DMS114 treated with DMSO at 0.1 percent for 48 hours (cell line): ENCODE measurements around the gene KDM1B.
"Not testable (repeated sequence)": the region's sequence is repeated elsewhere in the genome, so short reads cannot be mapped to it uniquely, and the experiment has no call there.

ENCODE experiments used
- DNase-seq: peaks from one replicate; lab custom pipeline; 2025; ENCODE audit not compliant: unreplicated experiment; lab: John Stamatoyannopoulos, UW

Gene KDM1B

GRCh38 chr6:18148304-18149025 is 6.8 kb upstream of the KDM1B start:
- DNase-seq: no peak

DNA sequence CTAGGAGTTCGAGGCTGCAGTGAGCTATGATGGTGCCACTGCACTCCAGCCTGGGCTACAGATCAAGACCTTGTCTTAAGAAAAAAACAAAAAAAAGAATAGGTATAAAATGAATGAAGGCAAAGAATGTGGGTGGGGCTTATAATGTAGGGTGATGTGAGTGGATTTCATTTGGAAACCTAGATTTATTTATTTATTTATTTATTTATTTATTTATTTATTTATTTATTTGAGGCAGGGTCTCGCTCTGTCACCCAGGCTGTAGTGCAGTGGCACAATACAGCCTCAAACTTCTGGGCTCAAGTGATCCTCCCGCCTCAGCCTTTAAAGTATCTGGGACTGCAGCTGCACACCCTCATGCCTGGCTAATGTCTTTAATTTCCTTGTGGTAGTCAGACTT is 3.8 kb upstream of the KDM1B start:
- DNase-seq: not testable (repeated sequence)

DNA sequence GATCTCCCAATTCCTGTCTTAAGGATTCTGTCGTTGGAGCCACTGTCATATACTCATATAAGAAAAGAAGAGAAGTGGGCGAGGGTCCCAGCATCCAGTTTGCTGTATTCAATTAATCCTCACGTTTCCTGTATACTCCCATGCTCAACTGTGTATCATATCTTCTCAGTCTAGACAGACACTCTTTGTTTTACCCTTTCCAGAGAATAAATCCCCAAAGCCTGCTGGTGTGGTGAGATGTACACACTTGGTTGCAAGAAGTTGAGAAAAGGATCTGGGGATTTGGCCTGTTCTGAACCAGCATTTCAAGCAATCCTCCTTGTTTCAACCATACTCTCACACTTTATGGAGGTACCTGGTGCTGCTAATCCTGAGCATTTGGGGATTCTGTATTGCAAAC is 3.4 kb upstream of the KDM1B start:
- no peak for DNase-seq

GRCh38 chr6:18153311-18153703 is 1.9 kb upstream of the KDM1B start:
- DNase-seq: no peak

GRCh38 chr6:18154507-18155149 is 594 bp upstream of the KDM1B start, which contains the start of gene TPMT:
Gene TPMT, minus strand, starts transcription at chr6:18155077. Its CDS starts 5,950 bp downstream, at chr6:18149127.
- DNase-seq: no peak

DNA sequence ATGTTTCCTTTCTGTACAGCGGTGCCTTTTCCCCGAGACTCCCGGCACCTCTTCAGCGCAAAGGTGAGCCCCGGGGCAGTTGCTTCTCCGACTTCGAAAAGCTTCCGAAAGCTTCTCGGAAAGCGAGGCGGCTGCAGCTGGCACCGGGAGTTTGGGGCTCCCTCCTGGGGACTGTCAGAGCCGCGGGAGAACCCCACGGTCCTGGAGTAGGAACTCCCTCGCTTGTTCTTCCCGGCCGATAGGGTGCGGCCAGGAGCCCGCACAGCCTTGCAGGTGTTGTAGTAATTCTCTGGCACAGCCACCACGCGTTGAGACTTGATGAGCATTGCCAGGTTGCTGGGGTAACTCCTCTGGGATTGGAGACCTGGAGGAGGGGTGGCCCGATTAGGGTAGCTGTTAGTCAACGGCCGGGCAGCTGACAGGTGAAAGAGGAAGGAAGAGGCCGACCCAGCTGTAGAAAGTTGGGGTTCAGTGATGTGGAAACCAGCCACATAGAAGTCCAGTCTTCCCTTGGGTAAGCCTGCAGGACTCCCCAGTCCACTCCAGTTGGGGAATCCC is 721 bp downstream of the KDM1B start:
- no peak for DNase-seq

GRCh38 chr6:18160911-18161310 is 5.7 kb downstream of the KDM1B start:
- no peak for DNase-seq

GRCh38 chr6:18161431-18161830 is 6.2 kb downstream of the KDM1B start:
- DNase-seq: no peak

DNA sequence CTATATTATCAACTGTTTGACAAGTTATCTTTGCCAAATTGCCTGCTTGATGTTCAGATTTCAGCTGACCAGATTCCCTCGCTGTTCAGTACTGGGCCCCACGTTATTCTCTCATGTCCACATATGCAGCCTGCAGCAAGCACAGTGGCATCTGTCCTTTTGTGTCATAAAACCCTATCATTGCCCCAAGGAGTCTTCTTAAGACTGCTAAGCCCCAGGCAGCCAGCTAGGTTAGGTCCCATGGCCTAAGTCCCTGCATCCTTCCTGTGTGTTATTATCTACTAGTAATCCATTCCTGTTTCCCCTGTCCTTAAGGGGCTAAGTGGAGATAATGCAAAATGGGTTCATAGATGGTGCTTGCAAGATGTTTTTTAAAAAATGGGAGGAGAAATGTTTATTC is 7.2 kb downstream of the KDM1B start:
- no peak for DNase-seq

GRCh38 chr6:18165751-18166150 is 10.5 kb downstream of the KDM1B start:
- no peak for DNase-seq

DNA sequence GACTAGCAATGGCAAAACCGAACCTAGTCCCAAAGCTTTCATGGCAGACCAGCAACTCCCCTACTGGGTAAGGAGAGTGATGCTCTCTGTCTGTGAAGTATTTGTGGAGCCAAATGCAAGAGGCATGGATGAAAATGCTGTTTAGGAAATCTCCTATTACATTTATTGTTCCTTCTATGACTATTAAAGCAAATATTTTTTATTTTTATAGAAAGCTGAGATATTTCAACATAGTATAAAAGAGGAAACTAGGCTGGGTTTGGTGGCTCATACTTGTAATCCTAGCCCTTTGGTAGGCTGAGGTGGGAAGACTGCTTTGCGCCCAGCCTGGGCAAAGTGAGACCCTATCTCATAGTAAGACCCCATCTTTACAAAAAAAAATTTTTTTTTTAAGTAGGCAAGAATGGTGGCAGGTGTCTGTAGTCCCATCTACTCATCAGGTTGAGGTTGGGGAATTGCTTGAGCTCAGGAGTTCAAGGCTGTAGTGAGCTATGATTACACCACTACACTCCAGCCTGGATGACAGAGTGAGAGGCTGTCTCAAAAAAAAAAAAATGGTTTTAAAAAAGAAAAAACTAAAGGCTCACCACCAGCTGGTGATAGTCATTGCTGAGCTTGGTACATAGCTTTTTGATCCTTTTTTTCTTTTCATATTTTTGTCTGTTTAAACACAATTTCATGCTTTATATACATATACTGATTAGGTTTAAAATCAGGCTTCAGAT is 11.3 kb downstream of the KDM1B start:
- DNase-seq: no peak

DNA sequence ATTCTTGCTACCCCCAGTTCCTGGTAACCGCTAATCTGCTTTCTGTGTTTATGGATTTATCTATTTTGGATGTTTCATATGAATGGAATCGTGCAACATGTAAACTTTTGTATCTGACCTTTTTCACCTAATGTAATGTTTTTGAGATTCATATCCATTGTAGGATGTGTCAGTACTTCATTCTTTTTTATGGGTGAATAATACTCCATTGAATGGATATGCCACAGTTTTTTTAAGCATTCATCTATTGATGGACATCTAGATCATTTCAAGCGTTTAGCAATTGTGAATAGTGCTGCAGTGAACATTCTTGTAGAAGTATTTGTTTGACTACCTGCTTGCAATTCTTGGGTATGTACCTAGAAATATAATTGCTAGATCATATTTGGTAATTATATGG is 13.0 kb downstream of the KDM1B start:
- DNase-seq: no peak

DNA sequence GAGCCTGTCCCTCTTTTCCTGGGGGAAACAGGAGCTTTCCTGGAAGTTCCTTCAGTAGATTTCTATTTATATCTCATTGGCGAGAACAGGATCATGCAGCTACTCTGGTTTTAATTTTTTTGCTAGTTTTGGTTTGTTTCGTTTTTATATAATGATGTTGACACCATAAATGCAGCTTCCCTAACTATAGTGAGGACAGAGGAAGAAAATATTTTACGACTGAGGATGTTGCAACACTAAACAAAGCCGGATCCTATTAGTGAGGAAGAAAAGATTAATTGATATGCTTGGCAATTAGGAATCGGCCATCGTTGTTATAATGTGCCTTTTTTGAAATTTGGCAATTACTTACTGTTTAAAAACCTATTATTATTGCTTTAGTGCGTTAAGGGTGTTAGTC is 16.6 kb downstream of the KDM1B start:
- DNase-seq: no peak

- not testable (repeated sequence) for DNase-seq
These were observed 21.0 kb downstream of the KDM1B start for GRCh38 chr6:18176198-18176597.

GRCh38 chr6:18177286-18177965 is 22.2 kb downstream of the KDM1B start:
- no peak for DNase-seq

GRCh38 chr6:18178960-18179615 is 23.9 kb downstream of the KDM1B start:
- no peak for DNase-seq

DNA sequence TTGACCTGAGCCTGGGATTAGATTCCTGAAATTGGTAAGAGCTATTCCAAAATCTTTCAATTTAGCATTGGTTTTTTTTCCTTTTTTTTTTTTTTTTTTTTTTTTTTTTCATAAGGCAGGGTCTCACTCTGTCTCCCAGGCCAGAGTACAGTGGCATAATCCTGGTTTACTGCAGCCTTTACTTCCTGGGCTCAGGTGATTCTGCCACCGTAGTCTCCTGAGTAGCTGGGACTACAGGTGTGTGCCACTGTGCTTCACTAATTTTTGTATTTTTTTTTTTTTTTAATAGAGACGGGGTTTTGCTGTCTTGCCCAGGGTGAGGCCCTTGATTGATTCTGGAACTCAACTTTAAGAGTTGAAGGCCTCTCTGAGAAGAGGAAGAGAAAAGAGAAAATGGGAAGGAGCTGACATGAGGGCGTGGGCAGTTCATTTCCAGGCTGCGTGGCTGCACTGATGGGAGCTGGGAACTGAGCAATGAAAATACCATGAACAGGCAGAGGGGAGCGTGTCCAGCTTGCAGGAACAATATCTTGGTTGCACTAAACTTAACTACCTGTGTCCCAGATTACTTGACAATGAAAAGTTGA is 24.6 kb downstream of the KDM1B start:
- DNase-seq: no peak

DNA sequence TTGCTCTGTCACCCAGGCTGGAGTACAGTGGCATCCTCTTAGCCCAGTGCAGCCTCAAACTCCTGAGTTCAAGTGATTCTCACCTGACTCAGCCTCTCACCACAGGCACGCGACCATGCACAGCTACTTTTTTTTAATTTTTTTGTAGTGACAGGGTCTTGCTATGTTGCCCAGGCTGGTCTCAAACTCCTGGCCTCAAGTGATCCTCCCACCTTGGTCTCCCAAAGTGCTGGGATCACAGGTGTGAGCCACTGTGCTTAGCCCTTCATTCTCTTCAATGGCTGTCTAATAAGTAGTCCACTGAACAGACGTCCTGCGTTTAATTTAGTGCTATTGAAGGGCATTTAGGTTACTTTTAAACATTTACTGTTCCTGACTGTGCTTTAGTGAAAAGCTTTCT is 27.3 kb downstream of the KDM1B start:
- no peak for DNase-seq

GRCh38 chr6:18183766-18184165 is 28.5 kb downstream of the KDM1B start:
- DNase-seq: no peak

- no peak for DNase-seq
These were observed 30.4 kb downstream of the KDM1B start for GRCh38 chr6:18185624-18186023.
